ENCODE data around the gene CARD19.
"Not testable (repeated sequence)": the region's sequence is repeated elsewhere in the genome, so short reads cannot be mapped to it uniquely, and the experiment has no call there.

DNA sequence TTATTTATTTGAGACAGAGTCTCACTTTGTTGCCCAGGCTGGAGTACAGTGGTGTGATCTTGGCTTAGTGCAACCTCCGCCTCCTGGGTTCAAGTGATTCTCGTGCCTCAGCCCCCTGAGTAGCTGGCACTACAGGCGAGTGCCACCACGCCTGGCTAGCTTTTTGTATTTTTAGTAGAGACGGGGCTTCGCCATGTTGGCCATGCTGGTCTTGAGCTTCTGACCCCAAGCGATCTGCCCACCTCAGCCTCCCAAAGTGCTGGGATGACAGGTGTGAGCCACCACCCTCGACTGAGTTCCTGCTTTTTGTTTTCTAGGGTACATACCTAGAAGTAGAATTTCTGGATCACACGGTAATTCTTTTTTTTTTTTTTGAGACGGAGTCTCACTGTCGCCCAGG lies 5.1 kb downstream of the CARD19 start:
- not testable (repeated sequence) for TF ChIP-seq ZNF221 (tag by site-specific recombination; IDR thresholded peaks at IDR 0.05; ENCODE audit: borderline replicate concordance); ZNF76 (tag by site-specific recombination; IDR thresholded peaks at IDR 0.05; ENCODE audit: borderline replicate concordance, low read depth); ZNF837 (tag by site-specific recombination; IDR thresholded peaks at IDR 0.05); ZFP37 (tag by site-specific recombination; IDR thresholded peaks at IDR 0.05); ZNF169 (tag by site-specific recombination; IDR thresholded peaks at IDR 0.05); ZEB2 (tag by site-specific recombination; IDR thresholded peaks at IDR 0.05); ZBTB8A (tag by site-specific recombination; IDR thresholded peaks at IDR 0.05); SETDB1 (IDR thresholded peaks at IDR 0.05; ENCODE audit: insufficient read length, low read length); ZNF747 (tag by site-specific recombination; IDR thresholded peaks at IDR 0.05)
- TF ChIP-seq, protein P1, sequence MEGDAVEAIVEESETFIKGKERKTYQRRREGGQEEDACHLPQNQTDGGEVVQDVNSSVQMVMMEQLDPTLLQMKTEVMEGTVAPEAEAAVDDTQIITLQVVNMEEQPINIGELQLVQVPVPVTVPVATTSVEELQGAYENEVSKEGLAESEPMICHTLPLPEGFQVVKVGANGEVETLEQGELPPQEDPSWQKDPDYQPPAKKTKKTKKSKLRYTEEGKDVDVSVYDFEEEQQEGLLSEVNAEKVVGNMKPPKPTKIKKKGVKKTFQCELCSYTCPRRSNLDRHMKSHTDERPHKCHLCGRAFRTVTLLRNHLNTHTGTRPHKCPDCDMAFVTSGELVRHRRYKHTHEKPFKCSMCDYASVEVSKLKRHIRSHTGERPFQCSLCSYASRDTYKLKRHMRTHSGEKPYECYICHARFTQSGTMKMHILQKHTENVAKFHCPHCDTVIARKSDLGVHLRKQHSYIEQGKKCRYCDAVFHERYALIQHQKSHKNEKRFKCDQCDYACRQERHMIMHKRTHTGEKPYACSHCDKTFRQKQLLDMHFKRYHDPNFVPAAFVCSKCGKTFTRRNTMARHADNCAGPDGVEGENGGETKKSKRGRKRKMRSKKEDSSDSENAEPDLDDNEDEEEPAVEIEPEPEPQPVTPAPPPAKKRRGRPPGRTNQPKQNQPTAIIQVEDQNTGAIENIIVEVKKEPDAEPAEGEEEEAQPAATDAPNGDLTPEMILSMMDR (tag by site-specific recombination; IDR thresholded peaks at IDR 0.05), result not testable (repeated sequence)
- TF ChIP-seq, protein P2, sequence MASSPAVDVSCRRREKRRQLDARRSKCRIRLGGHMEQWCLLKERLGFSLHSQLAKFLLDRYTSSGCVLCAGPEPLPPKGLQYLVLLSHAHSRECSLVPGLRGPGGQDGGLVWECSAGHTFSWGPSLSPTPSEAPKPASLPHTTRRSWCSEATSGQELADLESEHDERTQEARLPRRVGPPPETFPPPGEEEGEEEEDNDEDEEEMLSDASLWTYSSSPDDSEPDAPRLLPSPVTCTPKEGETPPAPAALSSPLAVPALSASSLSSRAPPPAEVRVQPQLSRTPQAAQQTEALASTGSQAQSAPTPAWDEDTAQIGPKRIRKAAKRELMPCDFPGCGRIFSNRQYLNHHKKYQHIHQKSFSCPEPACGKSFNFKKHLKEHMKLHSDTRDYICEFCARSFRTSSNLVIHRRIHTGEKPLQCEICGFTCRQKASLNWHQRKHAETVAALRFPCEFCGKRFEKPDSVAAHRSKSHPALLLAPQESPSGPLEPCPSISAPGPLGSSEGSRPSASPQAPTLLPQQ (tag by site-specific recombination; IDR thresholded peaks at IDR 0.05), result not testable (repeated sequence)
- TF ChIP-seq, protein P3, sequence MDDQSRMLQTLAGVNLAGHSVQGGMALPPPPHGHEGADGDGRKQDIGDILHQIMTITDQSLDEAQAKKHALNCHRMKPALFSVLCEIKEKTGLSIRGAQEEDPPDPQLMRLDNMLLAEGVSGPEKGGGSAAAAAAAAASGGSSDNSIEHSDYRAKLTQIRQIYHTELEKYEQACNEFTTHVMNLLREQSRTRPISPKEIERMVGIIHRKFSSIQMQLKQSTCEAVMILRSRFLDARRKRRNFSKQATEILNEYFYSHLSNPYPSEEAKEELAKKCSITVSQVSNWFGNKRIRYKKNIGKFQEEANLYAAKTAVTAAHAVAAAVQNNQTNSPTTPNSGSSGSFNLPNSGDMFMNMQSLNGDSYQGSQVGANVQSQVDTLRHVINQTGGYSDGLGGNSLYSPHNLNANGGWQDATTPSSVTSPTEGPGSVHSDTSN (CRISPR knock-in tag; IDR thresholded peaks at IDR 0.05), result not testable (repeated sequence)

All from HEK293 (cell line).